Tibial artery (tissue), 4 donors: ENCODE measurements around the gene SV2B.

Experiments
- DNase-seq, 2 donors: peaks; one replicate each; pipeline ENCODE4 v3.0.0-alpha.2; 2019
- H3K27ac ChIP-seq, 2 donors: fragments of 200-600 bp; sonication (generic) in 1 of 2; 1 replicate in 1 of 2; 2 replicates in 1 of 2; pipeline ENCODE4 v1.5.1; 2018 to 2019; ENCODE audit warnings: mild to moderate bottlenecking in 1 of 2
- H3K27me3 ChIP-seq, 2 donors: fragments of 200-600 bp; sonication (generic) in 1 of 2; one replicate each; pipeline versions ENCODE4 v1.5.1 to v1.6.0; 2016 to 2019
- H3K36me3 ChIP-seq, 3 donors: fragments of 200-600 bp; sonication (generic) in 2 of 3; one replicate each; pipeline ENCODE4 v1.5.1; 2016 to 2019; ENCODE audit warnings: mild to moderate bottlenecking in 2 of 3
- H3K4me1 ChIP-seq, 4 donors: fragments of 200-600 bp; sonication (generic) in 2 of 4; 1 replicate in 3 of 4; 2 replicates in 1 of 4; pipeline ENCODE4 v1.5.1; 2016 to 2019
- H3K4me3 ChIP-seq, 2 donors: fragments of 200-600 bp; sonication (generic) in 1 of 2; 1 replicate in 1 of 2; 2 replicates in 1 of 2; pipeline ENCODE4 v1.5.1; 2018 to 2019; ENCODE audit warnings: mild to moderate bottlenecking in 2 of 2
- H3K9me3 ChIP-seq, 3 donors: fragments of 200-600 bp; sonication (generic) in 1 of 3; one replicate each; pipeline ENCODE4 v1.5.1; 2016 to 2019
- CTCF ChIP-seq, 2 experiments: fragments of 200-600 bp in 1 of 2; fragments of 450-650 bp in 1 of 2; IDR thresholded peaks; one replicate each; pipeline ENCODE4 v1.5.1; 2017 to 2019; ENCODE audit warnings: antibody characterized with exemption in 2 of 2, mild to moderate bottlenecking in 1 of 2, moderate library complexity in 1 of 2
- intact Hi-C: fragments of 100-400 bp; cut with DNase I; formaldehyde crosslinking; loops from one replicate; pipeline ENCODE4 v1.15.0; 2023; ENCODE audit warnings: low total_unique reads

The SV2B gene

GRCh38 chr15:91158415-91159394, 58.6 kb downstream of the SV2B start:
- H3K4me1 ChIP-seq, result no peaks in the 10 kb centered on the region
- no peak for TF ChIP-seq CTCF (IDR thresholded peaks at IDR 0.05)
- peaks cover 0 to 1% of the 10 kb centered on the region in 2 donors for H3K27me3 ChIP-seq
- DNase-seq, result no peak
- no peak overlapping the region for H3K4me3 ChIP-seq
- no peaks in the 10 kb centered on the region for H3K9me3 ChIP-seq
- H3K36me3 ChIP-seq, result no peaks in the 10 kb centered on the region
- intact Hi-C loops, result no loop called here
- H3K27ac ChIP-seq, result no peak overlapping the region

- no peak for DNase-seq
- Histone ChIP-seq H3K27ac (no peak overlapping the region), H3K9me3 (peaks cover 0 to 9% (median 8%) of the 10 kb centered on the region in 3 donors), H3K4me1 (no peaks in the 10 kb centered on the region), H3K27me3 (no peaks in the 10 kb centered on the region), H3K36me3 (no peaks in the 10 kb centered on the region), H3K4me3 (no peak overlapping the region)
- no peak for TF ChIP-seq CTCF (IDR thresholded peaks at IDR 0.05)
- intact Hi-C loops, result no loop called here
These were observed 65.8 kb downstream of the SV2B start for GRCh38 chr15:91165850-91166249.

DNA sequence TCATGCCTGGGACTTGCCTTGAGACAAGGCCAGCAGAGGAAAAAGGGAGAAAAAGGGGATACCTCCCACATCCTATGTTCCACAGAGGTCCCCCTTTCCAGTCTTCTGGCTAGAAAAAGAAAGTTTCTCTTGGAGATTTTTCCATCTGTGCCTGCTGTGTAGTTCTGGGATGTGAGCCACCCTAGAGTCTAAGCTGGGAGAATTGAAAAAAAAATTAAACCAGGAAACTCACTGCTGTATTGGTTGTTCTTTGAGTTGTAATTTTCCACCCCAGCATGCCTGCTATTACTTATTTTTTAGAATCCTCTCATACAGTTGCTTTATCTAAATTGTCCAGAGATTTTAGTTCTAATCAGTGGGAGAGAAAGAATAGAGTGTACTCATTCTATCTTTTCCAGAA, 68.4 kb downstream of the SV2B start:
- TF ChIP-seq CTCF (IDR thresholded peaks at IDR 0.05), result no peak
- DNase-seq, result no peak
- no peak overlapping the region for H3K27ac ChIP-seq

GRCh38 chr15:91171334-91171733, 71.3 kb downstream of the SV2B start:
- intact Hi-C loops, result no loop called here
- no peak overlapping the region for H3K4me3 ChIP-seq
- no peak for DNase-seq
- H3K27me3 ChIP-seq, result peaks cover 0 to 4% of the 10 kb centered on the region in 2 donors
- H3K9me3 ChIP-seq, result peaks cover 0 to 8% (median 5%) of the 10 kb centered on the region in 3 donors
- H3K4me1 ChIP-seq, result no peaks in the 10 kb centered on the region
- no peaks in the 10 kb centered on the region for H3K36me3 ChIP-seq
- no peak overlapping the region for H3K27ac ChIP-seq
- TF ChIP-seq CTCF (IDR thresholded peaks at IDR 0.05), result no peak

More for the DNA sequence above, 68.4 kb downstream of the SV2B start:
- H3K4me1 ChIP-seq, result no peaks in the 10 kb centered on the region
- intact Hi-C loops, result no loop called here
- H3K36me3 ChIP-seq, result no peaks in the 10 kb centered on the region
- peaks cover 0 to 9% (median 8%) of the 10 kb centered on the region in 3 donors for H3K9me3 ChIP-seq
- H3K27me3 ChIP-seq, result peaks cover 0 to 4% of the 10 kb centered on the region in 2 donors
- H3K4me3 ChIP-seq, result no peak overlapping the region

DNA sequence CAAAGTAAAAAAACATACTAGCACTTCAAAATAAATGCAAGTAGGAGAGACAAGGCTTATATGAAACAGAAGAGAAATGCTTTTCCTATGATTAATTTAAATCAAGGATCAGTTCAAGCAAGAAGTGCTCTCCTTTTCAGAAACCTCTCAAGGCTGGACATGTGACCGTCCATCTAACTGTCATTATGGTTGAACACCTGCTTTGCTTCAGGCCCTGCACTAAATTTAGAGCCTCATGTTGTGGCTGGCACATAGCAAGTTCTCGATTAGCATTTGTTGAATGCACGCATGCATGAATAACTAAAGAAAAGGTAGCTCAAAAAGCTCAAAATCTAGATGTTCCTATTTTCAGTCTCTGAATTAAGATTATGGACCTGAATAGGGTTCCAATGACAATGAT, 82.0 kb downstream of the SV2B start:
- Histone ChIP-seq H3K27ac (no peak overlapping the region), H3K27me3 (peaks cover 0 to 4% of the 10 kb centered on the region in 2 donors), H3K9me3 (no peaks in the 10 kb centered on the region), H3K36me3 (no peaks in the 10 kb centered on the region), H3K4me3 (no peak overlapping the region), H3K4me1 (no peaks in the 10 kb centered on the region)
- intact Hi-C loops, result no loop called here
- no peak for DNase-seq
- no peak for TF ChIP-seq CTCF (IDR thresholded peaks at IDR 0.05)
